Hepatocyte (in vitro differentiated cells): ENCODE data around the gene OR10AD1.

Source experiments
- EZH2 ChIP-seq: fragments of 200-600 bp; sonication (generic); IDR thresholded peaks from 2 replicates; pipeline ENCODE4 v1.6.1; 2016; ENCODE audit warnings: antibody characterized with exemption, mild to moderate bottlenecking, borderline replicate concordance
- TF ChIP-seq, protein P1 (sequence below): fragments of 200-600 bp; sonication (generic); IDR thresholded peaks from 2 replicates; pipeline ENCODE4 v1.5.1; 2016; ENCODE audit warnings: antibody characterized with exemption, mild to moderate bottlenecking; ENCODE audit not compliant: poor library complexity

GRCh38 chr12:48179466-48179865 lies 23.6 kb downstream of the OR10AD1 start:
- TF ChIP-seq, protein P1, sequence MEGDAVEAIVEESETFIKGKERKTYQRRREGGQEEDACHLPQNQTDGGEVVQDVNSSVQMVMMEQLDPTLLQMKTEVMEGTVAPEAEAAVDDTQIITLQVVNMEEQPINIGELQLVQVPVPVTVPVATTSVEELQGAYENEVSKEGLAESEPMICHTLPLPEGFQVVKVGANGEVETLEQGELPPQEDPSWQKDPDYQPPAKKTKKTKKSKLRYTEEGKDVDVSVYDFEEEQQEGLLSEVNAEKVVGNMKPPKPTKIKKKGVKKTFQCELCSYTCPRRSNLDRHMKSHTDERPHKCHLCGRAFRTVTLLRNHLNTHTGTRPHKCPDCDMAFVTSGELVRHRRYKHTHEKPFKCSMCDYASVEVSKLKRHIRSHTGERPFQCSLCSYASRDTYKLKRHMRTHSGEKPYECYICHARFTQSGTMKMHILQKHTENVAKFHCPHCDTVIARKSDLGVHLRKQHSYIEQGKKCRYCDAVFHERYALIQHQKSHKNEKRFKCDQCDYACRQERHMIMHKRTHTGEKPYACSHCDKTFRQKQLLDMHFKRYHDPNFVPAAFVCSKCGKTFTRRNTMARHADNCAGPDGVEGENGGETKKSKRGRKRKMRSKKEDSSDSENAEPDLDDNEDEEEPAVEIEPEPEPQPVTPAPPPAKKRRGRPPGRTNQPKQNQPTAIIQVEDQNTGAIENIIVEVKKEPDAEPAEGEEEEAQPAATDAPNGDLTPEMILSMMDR, result no peak
- no peak for TF ChIP-seq EZH2
